ENCODE data around the gene TSPAN11.

DNA sequence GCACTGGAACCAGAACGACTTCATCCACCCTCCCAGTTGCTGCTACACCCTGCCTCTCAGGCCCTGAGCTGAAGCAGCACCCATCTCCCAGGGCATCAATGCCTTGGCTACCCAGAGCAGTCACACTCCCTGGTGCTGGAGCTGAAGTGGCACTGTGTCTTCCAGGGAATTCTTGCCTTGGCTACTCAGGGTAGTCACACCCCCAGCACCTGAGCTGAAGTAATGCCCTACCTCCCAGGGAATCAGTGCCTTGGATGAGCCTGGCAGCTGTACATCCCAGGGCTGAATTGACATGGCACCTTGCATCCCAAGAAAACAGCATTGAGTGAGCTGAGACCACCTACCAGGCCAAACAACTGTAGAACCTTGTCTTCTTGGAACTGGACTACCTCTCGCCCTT is 41.2 kb upstream of the TSPAN11 start:
- TF ChIP-seq, protein P1, sequence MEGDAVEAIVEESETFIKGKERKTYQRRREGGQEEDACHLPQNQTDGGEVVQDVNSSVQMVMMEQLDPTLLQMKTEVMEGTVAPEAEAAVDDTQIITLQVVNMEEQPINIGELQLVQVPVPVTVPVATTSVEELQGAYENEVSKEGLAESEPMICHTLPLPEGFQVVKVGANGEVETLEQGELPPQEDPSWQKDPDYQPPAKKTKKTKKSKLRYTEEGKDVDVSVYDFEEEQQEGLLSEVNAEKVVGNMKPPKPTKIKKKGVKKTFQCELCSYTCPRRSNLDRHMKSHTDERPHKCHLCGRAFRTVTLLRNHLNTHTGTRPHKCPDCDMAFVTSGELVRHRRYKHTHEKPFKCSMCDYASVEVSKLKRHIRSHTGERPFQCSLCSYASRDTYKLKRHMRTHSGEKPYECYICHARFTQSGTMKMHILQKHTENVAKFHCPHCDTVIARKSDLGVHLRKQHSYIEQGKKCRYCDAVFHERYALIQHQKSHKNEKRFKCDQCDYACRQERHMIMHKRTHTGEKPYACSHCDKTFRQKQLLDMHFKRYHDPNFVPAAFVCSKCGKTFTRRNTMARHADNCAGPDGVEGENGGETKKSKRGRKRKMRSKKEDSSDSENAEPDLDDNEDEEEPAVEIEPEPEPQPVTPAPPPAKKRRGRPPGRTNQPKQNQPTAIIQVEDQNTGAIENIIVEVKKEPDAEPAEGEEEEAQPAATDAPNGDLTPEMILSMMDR (conservative IDR thresholded peaks at IDR 0.05; ENCODE audit: low read depth, low read length), result no peak
- TF ChIP-seq MAZ (IDR thresholded peaks at IDR 0.05; ENCODE audit: borderline replicate concordance, low read depth, low read length) (no peak), RAD21 (IDR thresholded peaks at IDR 0.05; ENCODE audit: low read length) (no peak), CEBPB (IDR thresholded peaks at IDR 0.05; ENCODE audit: low read depth, low read length) (no peak), MAFK (IDR thresholded peaks at IDR 0.05; ENCODE audit: low read depth, low read length) (no peak), SMC3 (IDR thresholded peaks at IDR 0.05; ENCODE audit: low read depth, low read length) (no peak), FOS (IDR thresholded peaks at IDR 0.05; ENCODE audit: low read depth, low read length) (no peak), POLR2A (IDR thresholded peaks at IDR 0.05; ENCODE audit: low read depth, low read length) (no peak), BHLHE40 (IDR thresholded peaks at IDR 0.05; ENCODE audit: low read depth, low read length) (no peak)

All from IMR-90 (cell line).